ENCODE data around the gene ZFYVE1.

The ZFYVE1 gene

GRCh38 chr14:72948481-72949138, 78.3 kb downstream of the ZFYVE1 start:
- peak; percentile 77 for DNase-seq

- no peak for DNase-seq
Measured at GRCh38 chr14:72947366-72948160, 79.3 kb downstream of the ZFYVE1 start.

GRCh38 chr14:72946491-72946890, 80.4 kb downstream of the ZFYVE1 start:
- DNase-seq = no peak

GRCh38 chr14:72945356-72946027, 81.4 kb downstream of the ZFYVE1 start:
- DNase-seq = no peak

GRCh38 chr14:72943876-72944430, 83.0 kb downstream of the ZFYVE1 start:
- no peak for DNase-seq

GRCh38 chr14:72942934-72943333, 84.0 kb downstream of the ZFYVE1 start:
- no peak for DNase-seq

- no peak for DNase-seq
Measured at GRCh38 chr14:72941286-72941985, 85.5 kb downstream of the ZFYVE1 start.

GRCh38 chr14:72939630-72940029, 87.3 kb downstream of the ZFYVE1 start:
- no peak for DNase-seq

GRCh38 chr14:72932893-72933292, 94.0 kb downstream of the ZFYVE1 start:
- no peak for DNase-seq

GRCh38 chr14:72929316-72930080, 97.4 kb downstream of the ZFYVE1 start:
- no peak for DNase-seq

- no peak for DNase-seq
Measured at GRCh38 chr14:72928872-72929271, 98.0 kb downstream of the ZFYVE1 start.

- peak; percentile 96 for DNase-seq
Measured at GRCh38 chr14:72926292-72927028, 100.4 kb downstream of the ZFYVE1 start, which contains the start of gene DCAF4. Gene DCAF4 (plus strand): TSS chr14:72926464. CDS start chr14:72937979, 11,515 bp downstream.

- no peak for DNase-seq
Measured at GRCh38 chr14:72925815-72926291, 101.1 kb downstream of the ZFYVE1 start.

GRCh38 chr14:72925171-72925759, 101.6 kb downstream of the ZFYVE1 start:
- no peak for DNase-seq

GRCh38 chr14:72924337-72924736, 102.6 kb downstream of the ZFYVE1 start:
- DNase-seq = no peak

GRCh38 chr14:72921396-72921795, 105.5 kb downstream of the ZFYVE1 start:
- no peak for DNase-seq

GRCh38 chr14:72920008-72920407, 106.9 kb downstream of the ZFYVE1 start:
- DNase-seq = no peak
